GM21619 (cell line): Measurements from ENCODE around the gene TEX28.
A peak's percentile ranks its signal among the peaks of the same experiment; 100 is the strongest.
"Not testable (repeated sequence)": the region's sequence is repeated elsewhere in the genome, so short reads cannot be mapped to it uniquely, and the experiment has no call there.

Source experiments
- ATAC-seq: cut with Tn5 transposase; IDR thresholded peaks from one replicate; pipeline ENCODE4 v1.9.1; 2021; ENCODE audit not compliant: unreplicated experiment

Gene TEX28

DNA sequence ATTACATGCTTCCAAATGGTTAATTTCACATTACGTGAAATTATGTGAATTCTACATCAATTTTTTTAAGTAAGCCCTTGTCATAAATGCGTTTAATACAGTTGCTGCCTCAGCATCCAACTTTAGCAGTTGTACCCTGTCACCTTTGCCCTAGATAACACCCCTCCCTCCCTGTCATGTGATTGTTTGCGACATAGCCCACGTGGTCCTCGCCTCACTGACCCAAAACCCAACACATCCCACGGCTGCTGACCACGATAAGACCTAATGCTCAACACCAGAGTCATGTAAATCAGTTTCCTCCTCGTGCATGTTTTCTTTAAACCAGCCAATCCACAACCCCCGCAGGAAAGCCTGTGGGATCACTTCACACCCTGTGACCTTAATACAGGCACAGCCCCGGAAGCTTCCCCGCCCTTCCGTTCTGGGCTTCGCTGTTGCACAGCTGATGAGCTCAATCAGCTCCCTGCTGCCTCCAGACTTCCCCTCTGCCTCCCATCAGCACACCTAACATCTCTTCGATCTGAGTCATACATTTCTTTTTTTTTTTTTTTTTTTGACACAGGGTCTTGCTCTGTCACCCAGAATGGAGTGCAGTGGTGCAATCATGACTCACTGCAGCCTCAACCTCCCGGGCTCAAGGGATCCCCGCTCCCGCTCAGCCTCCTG is 47.4 kb downstream of the TEX28 start:
- ATAC-seq, result peak; percentile 79

DNA sequence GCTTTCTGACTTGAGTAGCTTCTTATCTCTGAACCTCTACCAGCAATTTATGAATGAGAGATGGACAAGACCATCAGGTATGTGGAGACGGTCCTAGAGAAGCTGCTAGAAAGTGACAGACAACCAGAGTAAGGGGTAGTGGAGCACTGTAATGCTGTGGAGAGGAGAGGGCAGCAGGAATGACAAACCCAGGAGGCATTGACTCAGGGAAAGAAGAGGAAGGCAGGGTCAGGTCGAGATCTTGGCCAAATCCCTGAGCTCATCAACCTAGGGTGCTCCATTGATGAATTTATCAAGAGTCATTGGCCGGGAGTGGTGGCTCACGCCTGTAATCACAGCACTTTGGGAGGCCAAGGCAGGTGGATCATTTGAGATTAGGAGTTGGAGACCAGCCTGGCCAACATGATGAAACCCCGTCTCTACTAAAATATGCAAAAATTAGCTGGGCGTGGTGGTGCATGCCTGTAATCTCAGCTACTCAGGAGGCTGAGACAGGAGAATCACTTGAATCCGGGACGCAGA is 54.9 kb downstream of the TEX28 start:
- not testable (repeated sequence) for ATAC-seq

DNA sequence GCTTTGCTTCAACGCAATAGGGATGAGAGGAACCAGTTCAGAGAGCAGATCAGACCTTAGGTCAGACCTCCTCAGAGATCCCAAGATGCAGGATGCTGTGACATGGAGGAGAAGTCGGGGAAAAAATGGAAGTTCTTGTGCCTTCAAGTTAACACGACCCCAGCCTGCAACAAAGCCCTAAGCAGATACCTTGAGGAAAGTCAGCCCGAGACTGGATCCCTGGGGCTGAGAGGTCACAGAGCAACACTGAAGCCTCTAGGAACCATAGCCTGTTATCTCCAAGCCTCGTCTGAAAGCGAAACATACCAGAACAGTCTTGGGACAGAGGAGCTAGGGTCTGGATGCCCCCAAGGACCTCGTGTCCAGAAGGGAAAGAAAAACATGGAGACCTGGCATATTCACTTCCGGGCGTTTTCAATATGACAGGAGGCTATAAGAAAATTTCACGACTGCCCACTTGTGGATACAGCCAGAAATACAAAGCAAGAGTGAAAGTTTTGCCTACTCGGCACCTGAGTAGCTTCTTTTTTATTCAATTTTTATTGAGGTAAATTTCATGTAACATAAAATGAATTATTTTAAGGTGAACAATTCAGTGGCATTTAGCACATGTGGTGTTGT is 55.9 kb downstream of the TEX28 start:
- ATAC-seq, result not testable (repeated sequence)

- not testable (repeated sequence) for ATAC-seq
Observed at GRCh38 chrX:154233620-154234019, 61.3 kb downstream of the TEX28 start.

DNA sequence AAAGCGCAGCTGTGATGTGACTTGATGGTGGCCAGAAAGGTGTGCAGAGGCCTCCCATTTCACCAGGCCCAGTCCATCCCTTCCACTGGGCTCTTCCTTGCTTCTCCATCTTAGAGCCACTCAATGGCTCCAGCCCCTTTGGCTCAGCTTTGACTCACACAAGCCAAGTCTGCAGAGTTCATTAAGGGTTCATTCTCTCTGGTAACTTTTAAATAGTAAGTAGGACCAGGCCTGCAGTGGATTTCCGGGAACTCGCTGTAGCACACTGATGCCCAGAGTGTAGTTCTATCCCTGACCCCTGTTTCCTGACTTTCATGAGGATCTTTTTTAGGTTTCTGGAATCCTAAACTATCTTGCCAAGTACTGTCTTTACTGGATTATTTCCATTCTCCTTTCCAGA is 63.5 kb downstream of the TEX28 start:
- not testable (repeated sequence) for ATAC-seq

- ATAC-seq, result not testable (repeated sequence)
Observed at GRCh38 chrX:154226706-154227105, 68.2 kb downstream of the TEX28 start.

DNA sequence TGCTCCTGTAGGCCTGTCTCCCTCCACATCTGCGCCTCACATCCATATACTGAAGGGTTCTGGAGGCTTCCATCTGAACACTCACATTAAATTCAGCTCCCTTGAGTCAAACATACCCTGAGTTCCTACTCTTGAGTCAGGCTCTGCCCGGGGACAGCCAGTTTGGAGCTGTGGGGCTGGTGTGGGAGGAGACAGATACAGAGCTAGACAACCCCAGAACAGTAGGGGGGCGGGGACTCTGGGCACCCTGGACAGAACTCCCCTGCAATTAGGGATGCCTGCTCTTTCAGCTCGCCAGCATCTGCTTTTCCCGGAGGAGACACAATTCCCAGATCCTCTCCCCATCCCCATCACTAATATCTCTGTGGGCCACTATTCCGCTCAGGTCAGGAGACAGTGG is 69.6 kb downstream of the TEX28 start:
- ATAC-seq, result not testable (repeated sequence)
